Measurements from ENCODE around the gene PRDM15.

DNA sequence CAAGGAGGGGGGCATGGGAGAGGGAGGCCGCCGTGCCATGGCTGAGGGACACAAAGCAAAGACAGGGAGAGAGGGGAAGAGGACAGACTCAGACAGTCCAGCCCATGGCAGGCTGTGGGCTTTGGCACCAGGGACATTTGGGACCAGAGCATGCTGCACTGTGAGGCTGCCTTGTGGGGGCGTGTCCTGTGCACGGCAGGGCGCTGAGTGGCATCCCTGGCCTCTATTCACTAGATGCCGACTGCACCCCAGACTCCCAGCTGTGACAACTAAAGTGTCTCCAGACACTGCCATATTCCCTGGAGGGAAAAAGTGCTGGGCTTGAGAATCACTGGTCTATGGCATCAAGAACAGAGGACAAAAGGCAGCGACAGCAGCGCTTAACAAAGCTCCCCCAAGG is 18.6 kb upstream of the PRDM15 start:
- TF ChIP-seq POLR2A (IDR thresholded peaks at IDR 0.05): no peak
- TF ChIP-seq, protein P1, sequence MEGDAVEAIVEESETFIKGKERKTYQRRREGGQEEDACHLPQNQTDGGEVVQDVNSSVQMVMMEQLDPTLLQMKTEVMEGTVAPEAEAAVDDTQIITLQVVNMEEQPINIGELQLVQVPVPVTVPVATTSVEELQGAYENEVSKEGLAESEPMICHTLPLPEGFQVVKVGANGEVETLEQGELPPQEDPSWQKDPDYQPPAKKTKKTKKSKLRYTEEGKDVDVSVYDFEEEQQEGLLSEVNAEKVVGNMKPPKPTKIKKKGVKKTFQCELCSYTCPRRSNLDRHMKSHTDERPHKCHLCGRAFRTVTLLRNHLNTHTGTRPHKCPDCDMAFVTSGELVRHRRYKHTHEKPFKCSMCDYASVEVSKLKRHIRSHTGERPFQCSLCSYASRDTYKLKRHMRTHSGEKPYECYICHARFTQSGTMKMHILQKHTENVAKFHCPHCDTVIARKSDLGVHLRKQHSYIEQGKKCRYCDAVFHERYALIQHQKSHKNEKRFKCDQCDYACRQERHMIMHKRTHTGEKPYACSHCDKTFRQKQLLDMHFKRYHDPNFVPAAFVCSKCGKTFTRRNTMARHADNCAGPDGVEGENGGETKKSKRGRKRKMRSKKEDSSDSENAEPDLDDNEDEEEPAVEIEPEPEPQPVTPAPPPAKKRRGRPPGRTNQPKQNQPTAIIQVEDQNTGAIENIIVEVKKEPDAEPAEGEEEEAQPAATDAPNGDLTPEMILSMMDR (IDR thresholded peaks at IDR 0.05): no peak

All from esophagus squamous epithelium (tissue), 4 donors.